HEK293 (cell line): Measurements from ENCODE around the gene FSTL4.

Source experiments
- YY1 ChIP-seq: fragments of 450-650 bp; formaldehyde crosslinking; IDR thresholded peaks from 2 replicates; pipeline ENCODE4 v1.5.1; 2018; ENCODE audit warnings: missing biosample characterization, missing genetic modification characterization
- ZFHX2 ChIP-seq: fragments of 450-650 bp; formaldehyde crosslinking; conservative IDR thresholded peaks from 2 replicates; pipeline ENCODE4 v1.5.1; 2016; ENCODE audit warnings: missing biosample characterization, missing genetic modification characterization
- TF ChIP-seq, protein P1 (sequence below): fragments of 450-650 bp; formaldehyde crosslinking; IDR thresholded peaks from 2 replicates; pipeline ENCODE4 v1.5.1; 2017; ENCODE audit warnings: missing biosample characterization, missing genetic modification characterization

- TF ChIP-seq YY1 (tag by site-specific recombination) (no peak), ZFHX2 (no peak)
- TF ChIP-seq, protein P1, sequence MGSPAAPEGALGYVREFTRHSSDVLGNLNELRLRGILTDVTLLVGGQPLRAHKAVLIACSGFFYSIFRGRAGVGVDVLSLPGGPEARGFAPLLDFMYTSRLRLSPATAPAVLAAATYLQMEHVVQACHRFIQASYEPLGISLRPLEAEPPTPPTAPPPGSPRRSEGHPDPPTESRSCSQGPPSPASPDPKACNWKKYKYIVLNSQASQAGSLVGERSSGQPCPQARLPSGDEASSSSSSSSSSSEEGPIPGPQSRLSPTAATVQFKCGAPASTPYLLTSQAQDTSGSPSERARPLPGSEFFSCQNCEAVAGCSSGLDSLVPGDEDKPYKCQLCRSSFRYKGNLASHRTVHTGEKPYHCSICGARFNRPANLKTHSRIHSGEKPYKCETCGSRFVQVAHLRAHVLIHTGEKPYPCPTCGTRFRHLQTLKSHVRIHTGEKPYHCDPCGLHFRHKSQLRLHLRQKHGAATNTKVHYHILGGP (tag by site-specific recombination), result no peak
Observed at GRCh38 chr5:133406208-133406976, 205.9 kb downstream of the FSTL4 start.
